Loucy (cell line): ENCODE measurements around the gene COA1.

Source experiments
- H2AFZ ChIP-seq: fragments of 200-600 bp; sonication (generic); 2 replicates; pipeline ENCODE4 v1.6.0; 2016; ENCODE audit warnings: antibody characterized with exemption, mild to moderate bottlenecking, low read length, moderate library complexity
- H3F3A ChIP-seq: fragments of 200-600 bp; 2 replicates; pipeline ENCODE4 v1.6.0; 2016; ENCODE audit warnings: antibody characterized with exemption, low read depth, mild to moderate bottlenecking
- H3K27me3 ChIP-seq: fragments of 200-600 bp; sonication (generic); 2 replicates; pipeline ENCODE4 v1.6.1; 2014; ENCODE audit warnings: low read length, mild to moderate bottlenecking; ENCODE audit not compliant: insufficient read depth, poor library complexity, severe bottlenecking
- H3K36me3 ChIP-seq: fragments of 200-600 bp; sonication (generic); 2 replicates; pipeline ENCODE4 v1.6.1; 2016; ENCODE audit warnings: low read length; ENCODE audit not compliant: insufficient read depth
- H3K4me1 ChIP-seq: fragments of 200-600 bp; sonication (generic); 2 replicates; pipeline ENCODE4 v1.5.1; 2014; ENCODE audit warnings: low read length, mild to moderate bottlenecking; ENCODE audit not compliant: insufficient read depth, poor library complexity, severe bottlenecking
- H3K4me2 ChIP-seq: fragments of 200-600 bp; sonication (generic); 2 replicates; pipeline ENCODE4 v1.6.0; 2014; ENCODE audit warnings: antibody characterized with exemption, low read length, low read depth, mild to moderate bottlenecking; ENCODE audit not compliant: poor library complexity, severe bottlenecking
- H3K4me3 ChIP-seq: fragments of 200-600 bp; sonication (generic); 2 replicates; pipeline ENCODE4 v1.5.1; 2014; ENCODE audit warnings: low read length, mild to moderate bottlenecking, mixed read lengths; ENCODE audit not compliant: poor library complexity, severe bottlenecking
- H3K79me2 ChIP-seq: fragments of 200-600 bp; sonication (generic); 2 replicates; pipeline ENCODE4 v1.6.1; 2014; ENCODE audit warnings: low read length; ENCODE audit not compliant: insufficient read depth
- H3K9ac ChIP-seq: fragments of 200-600 bp; sonication (generic); 2 replicates; pipeline ENCODE4 v1.6.0; 2014; ENCODE audit warnings: mild to moderate bottlenecking, low read depth, low read length, moderate library complexity; ENCODE audit not compliant: poor library complexity, severe bottlenecking
- H3K9me2 ChIP-seq: fragments of 200-600 bp; sonication (generic); replicated peaks from 2 replicates; pipeline ENCODE4 v1.6.1; 2016; ENCODE audit warnings: low read depth, low read length, mixed read lengths
- H3K9me3 ChIP-seq: fragments of 200-600 bp; sonication (generic); 2 replicates; pipeline ENCODE4 v1.6.1; 2014; ENCODE audit warnings: mild to moderate bottlenecking, antibody characterized with exemption, low read length, low read depth; ENCODE audit not compliant: insufficient read depth
- H4K20me1 ChIP-seq: fragments of 200-600 bp; sonication (generic); 2 replicates; pipeline ENCODE4 v1.6.0; 2014; ENCODE audit warnings: antibody characterized with exemption, low read length, mild to moderate bottlenecking; ENCODE audit not compliant: insufficient read depth, poor library complexity, severe bottlenecking
- EZH2phosphoT487 ChIP-seq: fragments of 200-600 bp; IDR thresholded peaks from 2 replicates; pipeline ENCODE4 v1.6.1; 2018; ENCODE audit warnings: antibody characterized with exemption, mild to moderate bottlenecking, moderate library complexity, borderline replicate concordance
- TF ChIP-seq, protein P1 (sequence below): fragments of 200-600 bp; sonication (generic); conservative IDR thresholded peaks from 2 replicates; pipeline ENCODE4 v1.5.1; 2014; ENCODE audit warnings: mild to moderate bottlenecking, antibody characterized with exemption, low read length

The COA1 gene

DNA sequence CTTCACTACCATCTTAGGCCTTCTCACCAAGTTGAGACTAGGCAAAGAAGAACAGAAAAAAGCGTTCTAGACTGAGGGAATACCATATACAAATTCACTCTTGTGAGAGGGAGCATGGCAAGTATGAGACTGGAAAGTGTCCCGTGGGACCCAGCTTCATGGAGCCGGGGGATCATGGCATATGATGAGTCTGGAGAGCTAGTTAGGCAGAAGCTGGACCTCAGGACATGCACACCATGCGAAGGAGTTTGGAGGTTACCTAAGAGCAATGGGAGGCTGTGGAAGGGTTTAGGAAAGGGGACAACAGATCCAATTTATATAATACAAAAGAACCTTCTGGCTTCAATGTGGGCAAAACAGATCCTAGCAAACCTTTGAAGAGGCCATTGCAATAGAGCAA is 112.3 kb downstream of the COA1 start:
- Histone ChIP-seq H3K9me3 (no peaks in the 10 kb centered on the region), H3K79me2 (peaks cover 64% of the 10 kb centered on the region; the same call in 1 of the 2 replicates), H3K9ac (no peak overlapping the region), H3F3A (no peaks in the 10 kb centered on the region), H3K36me3 (peaks cover 84% of the 10 kb centered on the region), H3K9me2 (no peaks in the 10 kb centered on the region), H4K20me1 (peaks cover 28% of the 10 kb centered on the region), H3K4me2 (no peak overlapping the region), H3K4me1 (peaks cover 4% of the 10 kb centered on the region), H3K4me3 (no peak overlapping the region), H3K27me3 (no peaks in the 10 kb centered on the region), H2AFZ (no peak overlapping the region)
- no peak for TF ChIP-seq EZH2phosphoT487
- TF ChIP-seq, protein P1, sequence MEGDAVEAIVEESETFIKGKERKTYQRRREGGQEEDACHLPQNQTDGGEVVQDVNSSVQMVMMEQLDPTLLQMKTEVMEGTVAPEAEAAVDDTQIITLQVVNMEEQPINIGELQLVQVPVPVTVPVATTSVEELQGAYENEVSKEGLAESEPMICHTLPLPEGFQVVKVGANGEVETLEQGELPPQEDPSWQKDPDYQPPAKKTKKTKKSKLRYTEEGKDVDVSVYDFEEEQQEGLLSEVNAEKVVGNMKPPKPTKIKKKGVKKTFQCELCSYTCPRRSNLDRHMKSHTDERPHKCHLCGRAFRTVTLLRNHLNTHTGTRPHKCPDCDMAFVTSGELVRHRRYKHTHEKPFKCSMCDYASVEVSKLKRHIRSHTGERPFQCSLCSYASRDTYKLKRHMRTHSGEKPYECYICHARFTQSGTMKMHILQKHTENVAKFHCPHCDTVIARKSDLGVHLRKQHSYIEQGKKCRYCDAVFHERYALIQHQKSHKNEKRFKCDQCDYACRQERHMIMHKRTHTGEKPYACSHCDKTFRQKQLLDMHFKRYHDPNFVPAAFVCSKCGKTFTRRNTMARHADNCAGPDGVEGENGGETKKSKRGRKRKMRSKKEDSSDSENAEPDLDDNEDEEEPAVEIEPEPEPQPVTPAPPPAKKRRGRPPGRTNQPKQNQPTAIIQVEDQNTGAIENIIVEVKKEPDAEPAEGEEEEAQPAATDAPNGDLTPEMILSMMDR, result no peak

DNA sequence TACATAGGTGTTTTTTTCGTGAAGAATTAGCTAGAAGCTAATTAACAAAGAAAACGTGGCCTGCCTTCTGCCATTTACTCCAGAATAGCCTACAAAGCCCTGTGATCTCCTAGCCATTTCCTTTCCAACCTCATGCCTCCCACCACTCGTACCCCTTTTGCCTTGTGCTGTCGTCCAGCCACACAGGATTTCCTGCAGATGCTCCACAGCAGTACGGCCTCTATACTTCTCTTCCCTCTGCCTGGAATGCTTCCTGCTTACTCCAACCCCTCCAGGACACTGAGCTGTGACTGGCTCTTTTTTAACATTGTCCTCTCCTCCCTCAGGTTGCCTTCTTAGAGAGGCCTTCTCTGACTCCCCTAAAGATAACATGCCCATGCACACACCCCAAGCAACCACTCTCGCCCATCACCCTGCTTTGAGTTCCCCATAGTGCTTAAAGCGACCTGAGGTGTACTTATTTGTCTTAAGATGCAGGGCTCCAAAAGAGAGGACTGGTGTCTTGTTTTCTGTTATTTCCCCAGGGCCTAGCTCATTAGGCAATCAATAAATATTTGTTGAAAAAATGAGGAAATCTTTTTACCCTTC is 113.7 kb downstream of the COA1 start:
- no peaks in the 10 kb centered on the region for H3K4me1 ChIP-seq
- H4K20me1 ChIP-seq, result peaks cover 32% of the 10 kb centered on the region
- H3K9me3 ChIP-seq, result no peaks in the 10 kb centered on the region
- TF ChIP-seq EZH2phosphoT487, result no peak
- TF ChIP-seq, protein P1, result no peak
- H2AFZ ChIP-seq, result no peak overlapping the region
- no peaks in the 10 kb centered on the region for H3K9me2 ChIP-seq
- peaks cover 74% of the 10 kb centered on the region; the same call in 1 of the 2 replicates for H3K79me2 ChIP-seq
- H3K36me3 ChIP-seq, result peaks cover 83% of the 10 kb centered on the region
- H3K9ac ChIP-seq, result no peak overlapping the region
- no peak overlapping the region for H3K4me2 ChIP-seq
- no peak overlapping the region for H3K4me3 ChIP-seq
- H3K27me3 ChIP-seq, result no peaks in the 10 kb centered on the region
- H3F3A ChIP-seq, result no peaks in the 10 kb centered on the region

DNA sequence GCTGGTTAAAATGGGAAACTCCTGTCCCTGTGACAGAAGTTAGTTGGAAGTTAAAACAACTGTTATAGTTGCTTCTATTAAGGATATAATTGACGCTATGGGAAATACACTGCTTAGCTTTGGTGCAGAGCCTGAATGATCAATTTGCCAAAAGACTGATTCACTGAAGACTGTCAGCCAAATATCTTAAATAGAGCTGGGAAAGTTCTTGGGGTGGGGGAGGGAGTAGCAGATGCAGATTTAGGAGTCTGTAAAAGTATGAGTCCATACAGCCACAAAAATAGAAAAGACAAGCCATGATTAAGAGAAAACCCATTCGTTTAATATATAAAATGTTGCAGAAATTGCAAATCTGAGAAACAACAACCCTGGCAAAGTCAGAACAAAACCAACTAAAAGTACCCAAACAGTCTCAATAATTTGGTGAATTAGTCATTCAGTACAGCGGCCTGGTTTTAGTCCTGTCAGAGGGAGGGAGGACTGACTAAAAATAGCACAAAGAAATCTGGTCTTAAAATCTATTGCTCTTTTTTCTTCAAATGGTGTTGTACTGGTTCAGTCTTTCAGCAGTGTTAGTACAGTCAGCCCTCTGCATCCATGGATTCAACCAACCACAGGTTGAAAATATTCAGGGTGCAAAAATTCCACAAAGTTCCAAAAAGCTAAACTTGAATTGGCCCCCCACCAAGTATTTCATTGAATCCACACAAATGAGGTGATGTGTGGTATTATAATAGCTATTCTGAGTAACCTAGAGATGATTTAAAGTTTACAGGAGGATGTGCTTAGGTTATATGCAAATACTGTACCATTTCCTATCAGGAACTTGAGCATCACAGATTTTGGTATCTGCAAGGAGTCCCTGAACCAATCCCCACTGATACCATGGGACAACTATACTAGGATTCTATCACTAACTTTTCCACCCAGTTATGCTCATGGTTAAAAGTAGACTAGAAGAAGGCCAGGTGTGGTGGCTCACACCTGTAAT is 116.4 kb downstream of the COA1 start:
- no peak overlapping the region for H2AFZ ChIP-seq
- no peak overlapping the region for H3K9ac ChIP-seq
- peaks cover 81% of the 10 kb centered on the region for H3K36me3 ChIP-seq
- no peaks in the 10 kb centered on the region for H3K27me3 ChIP-seq
- TF ChIP-seq EZH2phosphoT487, result no peak
- TF ChIP-seq, protein P1, result no peak
- H3K9me3 ChIP-seq, result no peaks in the 10 kb centered on the region
- peaks cover 35% of the 10 kb centered on the region for H4K20me1 ChIP-seq
- H3K9me2 ChIP-seq, result no peaks in the 10 kb centered on the region
- H3K4me1 ChIP-seq, result no peaks in the 10 kb centered on the region
- H3K4me2 ChIP-seq, result no peak overlapping the region
- H3K79me2 ChIP-seq, result peaks cover 73% of the 10 kb centered on the region; the same call in 1 of the 2 replicates
- H3F3A ChIP-seq, result no peaks in the 10 kb centered on the region
- no peak overlapping the region for H3K4me3 ChIP-seq
